T-helper 2 cell treated with Interferon-gamma antibody and Interleukin-4, amounts not matched to agents 5 μg/mL and 100 μg/mL, for 36 hours (primary cell): Measurements from ENCODE around the gene TMEM53.

Experiments
- DNase-seq: peaks from one replicate; pipeline ENCODE4 v3.0.0; 2021; ENCODE audit warnings: low spot score
- H3K27ac Mint-ChIP-seq: one replicate; pipeline ENCODE4 v1.8.0; 2021; ENCODE audit warnings: mild to moderate bottlenecking, mixed read lengths
- H3K27me3 Mint-ChIP-seq: one replicate; pipeline ENCODE4 v1.8.0; 2021; ENCODE audit warnings: low read depth, mixed read lengths
- H3K36me3 Mint-ChIP-seq: one replicate; pipeline ENCODE4 v1.8.0; 2021; ENCODE audit warnings: low read depth, mixed read lengths
- H3K4me1 Mint-ChIP-seq: one replicate; pipeline ENCODE4 v1.8.0; 2021; ENCODE audit warnings: low read depth, mixed read lengths
- H3K4me3 Mint-ChIP-seq: one replicate; pipeline ENCODE4 v1.8.0; 2022; ENCODE audit warnings: mild to moderate bottlenecking, moderate library complexity, mixed read lengths
- H3K9me3 Mint-ChIP-seq: one replicate; pipeline ENCODE4 v1.8.0; 2021; ENCODE audit warnings: mixed read lengths

TMEM53 gene

GRCh38 chr1:44609768-44610526 lies 64.3 kb downstream of the TMEM53 start:
- Mint-ChIP-seq H3K27me3 (no peaks in the 10 kb centered on the region), H3K36me3 (no peaks in the 10 kb centered on the region), H3K9me3 (no peaks in the 10 kb centered on the region), H3K4me3 (no peak overlapping the region), H3K27ac (no peak overlapping the region), H3K4me1 (no peaks in the 10 kb centered on the region)
- DNase-seq, result no peak

GRCh38 chr1:44609412-44609767 lies 64.9 kb downstream of the TMEM53 start:
- Mint-ChIP-seq H3K4me1 (no peaks in the 10 kb centered on the region), H3K36me3 (no peaks in the 10 kb centered on the region), H3K27me3 (no peaks in the 10 kb centered on the region), H3K4me3 (no peak overlapping the region), H3K9me3 (no peaks in the 10 kb centered on the region), H3K27ac (no peak overlapping the region)
- no peak for DNase-seq

- H3K9me3 Mint-ChIP-seq, result no peaks in the 10 kb centered on the region
- H3K4me1 Mint-ChIP-seq, result no peaks in the 10 kb centered on the region
These were observed 66.1 kb downstream of the TMEM53 start for GRCh38 chr1:44608141-44608540.

GRCh38 chr1:44606701-44607281 lies 67.5 kb downstream of the TMEM53 start:
- Mint-ChIP-seq H3K27ac (no peak overlapping the region), H3K4me3 (no peak overlapping the region)

More at GRCh38 chr1:44608141-44608540, 66.1 kb downstream of the TMEM53 start:
- DNase-seq, result no peak
- no peak overlapping the region for H3K4me3 Mint-ChIP-seq
- H3K27me3 Mint-ChIP-seq, result no peaks in the 10 kb centered on the region
- H3K36me3 Mint-ChIP-seq, result no peaks in the 10 kb centered on the region
- H3K27ac Mint-ChIP-seq, result no peak overlapping the region

GRCh38 chr1:44605914-44606615 lies 68.2 kb downstream of the TMEM53 start:
- H3K27me3 Mint-ChIP-seq, result no peaks in the 10 kb centered on the region
- no peaks in the 10 kb centered on the region for H3K9me3 Mint-ChIP-seq
- no peaks in the 10 kb centered on the region for H3K36me3 Mint-ChIP-seq
- no peak overlapping the region for H3K27ac Mint-ChIP-seq
- H3K4me1 Mint-ChIP-seq, result no peaks in the 10 kb centered on the region
- H3K4me3 Mint-ChIP-seq, result no peak overlapping the region
- DNase-seq, result no peak

More at GRCh38 chr1:44606701-44607281, 67.5 kb downstream of the TMEM53 start:
- no peaks in the 10 kb centered on the region for H3K27me3 Mint-ChIP-seq
- no peaks in the 10 kb centered on the region for H3K9me3 Mint-ChIP-seq
- DNase-seq, result no peak
- no peaks in the 10 kb centered on the region for H3K36me3 Mint-ChIP-seq
- no peaks in the 10 kb centered on the region for H3K4me1 Mint-ChIP-seq

GRCh38 chr1:44604157-44604955 lies 69.9 kb downstream of the TMEM53 start:
- Mint-ChIP-seq H3K36me3 (no peaks in the 10 kb centered on the region), H3K4me1 (no peaks in the 10 kb centered on the region), H3K4me3 (no peak overlapping the region), H3K27ac (no peak overlapping the region), H3K9me3 (no peaks in the 10 kb centered on the region), H3K27me3 (no peaks in the 10 kb centered on the region)
- no peak for DNase-seq

GRCh38 chr1:44603718-44604117 lies 70.6 kb downstream of the TMEM53 start:
- H3K4me3 Mint-ChIP-seq, result no peak overlapping the region
- no peak overlapping the region for H3K27ac Mint-ChIP-seq
- no peaks in the 10 kb centered on the region for H3K9me3 Mint-ChIP-seq
- H3K4me1 Mint-ChIP-seq, result no peaks in the 10 kb centered on the region
- H3K27me3 Mint-ChIP-seq, result no peaks in the 10 kb centered on the region
- DNase-seq, result no peak
- H3K36me3 Mint-ChIP-seq, result no peaks in the 10 kb centered on the region
